Epithelial cell of proximal tubule (primary cell): ENCODE results near the gene MS4A2. TPM values are rescaled to one million over a fixed set of nuclear protein-coding genes. Genes with fewer than 3 reads are reported as not detected.

Source experiments
- DNase-seq: peaks from one replicate; pipeline ENCODE4 v3.0.0-alpha.2; 2011; ENCODE audit warnings: low read depth
- H3K4me3 ChIP-seq: 2 replicates; pipeline ENCODE4 v1.5.1; 2011; ENCODE audit warnings: low read depth, mild to moderate bottlenecking, low read length
- total RNA-seq: library from RNA; depleted of rRNA; stranded (reverse); fragments of >200 nt; gene quantifications from 2 replicates; pipeline ENCODE4 v1.2.3, GENCODE V29; 2015
- TF ChIP-seq, protein P1 (sequence below): conservative IDR thresholded peaks from 2 replicates; pipeline ENCODE4 v1.5.1; 2012; ENCODE audit warnings: low read depth, mild to moderate bottlenecking, low read length

MS4A2 gene
- total RNA-seq, 1 donor from 2014 or later, result not detected

DNA sequence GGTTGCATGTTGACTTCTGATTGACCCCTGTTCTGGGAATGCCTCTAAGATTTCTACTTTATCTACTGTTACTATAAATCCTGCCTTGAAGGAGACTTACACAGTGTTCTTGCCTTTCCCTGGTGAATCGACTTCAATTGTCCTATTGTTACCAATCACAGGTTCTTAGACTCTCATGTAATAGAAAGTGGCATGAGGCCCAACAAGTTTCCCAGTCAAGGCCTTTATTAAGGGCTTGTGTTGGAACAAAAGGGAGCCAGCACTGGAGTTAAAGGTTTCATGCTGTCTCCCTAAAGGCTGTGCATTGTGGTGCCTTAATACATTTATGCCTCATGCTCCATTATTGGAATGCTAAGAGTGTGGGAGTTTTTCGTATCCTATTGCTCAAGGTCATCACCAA is 23.3 kb downstream of the MS4A2 start:
- TF ChIP-seq, protein P1, sequence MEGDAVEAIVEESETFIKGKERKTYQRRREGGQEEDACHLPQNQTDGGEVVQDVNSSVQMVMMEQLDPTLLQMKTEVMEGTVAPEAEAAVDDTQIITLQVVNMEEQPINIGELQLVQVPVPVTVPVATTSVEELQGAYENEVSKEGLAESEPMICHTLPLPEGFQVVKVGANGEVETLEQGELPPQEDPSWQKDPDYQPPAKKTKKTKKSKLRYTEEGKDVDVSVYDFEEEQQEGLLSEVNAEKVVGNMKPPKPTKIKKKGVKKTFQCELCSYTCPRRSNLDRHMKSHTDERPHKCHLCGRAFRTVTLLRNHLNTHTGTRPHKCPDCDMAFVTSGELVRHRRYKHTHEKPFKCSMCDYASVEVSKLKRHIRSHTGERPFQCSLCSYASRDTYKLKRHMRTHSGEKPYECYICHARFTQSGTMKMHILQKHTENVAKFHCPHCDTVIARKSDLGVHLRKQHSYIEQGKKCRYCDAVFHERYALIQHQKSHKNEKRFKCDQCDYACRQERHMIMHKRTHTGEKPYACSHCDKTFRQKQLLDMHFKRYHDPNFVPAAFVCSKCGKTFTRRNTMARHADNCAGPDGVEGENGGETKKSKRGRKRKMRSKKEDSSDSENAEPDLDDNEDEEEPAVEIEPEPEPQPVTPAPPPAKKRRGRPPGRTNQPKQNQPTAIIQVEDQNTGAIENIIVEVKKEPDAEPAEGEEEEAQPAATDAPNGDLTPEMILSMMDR, result no peak
- H3K4me3 ChIP-seq, result no peak overlapping the region
- no peak for DNase-seq

DNA sequence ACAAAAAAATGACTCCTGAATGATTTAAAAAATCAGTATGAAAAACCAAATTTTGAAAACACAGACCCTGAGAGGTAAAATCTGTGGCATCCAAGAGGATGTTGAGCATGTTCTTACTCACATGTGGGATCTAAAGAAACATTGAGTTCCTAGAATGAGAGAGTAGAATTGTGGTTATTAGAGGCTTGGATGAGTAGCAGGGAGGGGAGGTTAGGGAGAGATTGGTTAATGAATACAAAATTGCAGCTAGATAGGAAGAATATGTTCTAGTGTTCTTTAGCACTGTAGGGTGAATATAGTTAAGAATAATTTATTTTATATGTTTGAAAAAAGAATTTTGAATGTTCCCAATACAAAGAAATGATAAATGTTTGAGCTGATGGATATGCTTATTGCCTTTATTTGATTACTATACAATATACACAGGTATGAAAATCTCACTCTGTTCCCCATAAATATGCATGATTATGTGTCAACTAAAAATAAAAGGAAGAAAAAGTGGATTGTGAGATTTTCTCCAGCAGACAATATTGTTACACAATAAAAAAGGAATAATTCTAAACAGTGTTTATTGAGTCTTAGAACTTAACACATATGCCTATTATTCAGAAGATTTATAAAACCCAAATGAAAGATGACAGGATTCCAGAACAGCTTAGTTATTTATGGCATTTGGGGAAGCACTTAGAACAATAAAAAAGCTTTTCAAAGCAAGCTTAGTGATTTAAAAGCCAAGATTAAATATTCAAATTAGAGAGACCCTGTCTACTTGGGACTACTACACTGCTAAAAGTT is 28.7 kb downstream of the MS4A2 start:
- TF ChIP-seq, protein P1, result no peak
- DNase-seq, result no peak
- no peak overlapping the region for H3K4me3 ChIP-seq

DNA sequence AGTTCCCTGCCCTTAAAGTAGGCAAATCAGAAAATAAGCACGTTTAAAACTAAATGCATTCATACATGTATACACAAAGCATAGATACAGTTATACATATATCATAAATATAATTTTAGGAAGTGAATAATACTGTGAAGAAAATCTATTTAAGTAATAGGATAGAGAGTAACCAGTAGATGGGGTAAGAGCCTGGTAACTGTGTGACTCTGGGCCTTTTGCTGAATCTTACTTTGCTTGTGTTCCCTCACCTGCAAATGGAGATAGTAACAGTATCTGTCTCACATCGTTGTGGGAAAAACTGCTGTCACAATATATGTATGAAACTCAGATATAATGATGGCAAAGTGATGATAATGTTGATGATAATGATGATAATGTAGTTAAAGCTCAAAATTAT is 29.9 kb downstream of the MS4A2 start:
- DNase-seq, result no peak

DNA sequence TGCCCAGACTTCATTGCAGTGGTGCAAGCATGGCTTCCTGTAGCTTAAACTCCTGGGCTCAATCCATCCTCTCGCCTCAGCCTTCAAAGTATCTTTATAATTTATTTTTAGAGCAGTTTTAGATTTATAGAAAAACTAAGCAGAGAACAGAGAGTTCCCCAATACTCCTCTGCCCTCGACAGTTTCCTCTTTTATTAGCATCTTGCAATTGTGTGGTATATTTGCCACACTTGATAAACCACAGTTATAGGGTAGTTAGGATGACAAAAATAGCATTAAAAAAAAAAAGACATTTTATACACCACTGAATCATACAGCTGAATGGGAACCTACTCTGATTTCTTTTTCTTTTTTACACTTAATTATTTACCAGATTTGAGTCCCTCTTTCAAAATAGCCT is 31.2 kb downstream of the MS4A2 start:
- DNase-seq, result no peak
- TF ChIP-seq, protein P1, result no peak
- H3K4me3 ChIP-seq, result no peak overlapping the region

More for the DNA sequence above, 29.9 kb downstream of the MS4A2 start:
- H3K4me3 ChIP-seq, result no peak overlapping the region
- TF ChIP-seq, protein P1, result peak; percentile 48

DNA sequence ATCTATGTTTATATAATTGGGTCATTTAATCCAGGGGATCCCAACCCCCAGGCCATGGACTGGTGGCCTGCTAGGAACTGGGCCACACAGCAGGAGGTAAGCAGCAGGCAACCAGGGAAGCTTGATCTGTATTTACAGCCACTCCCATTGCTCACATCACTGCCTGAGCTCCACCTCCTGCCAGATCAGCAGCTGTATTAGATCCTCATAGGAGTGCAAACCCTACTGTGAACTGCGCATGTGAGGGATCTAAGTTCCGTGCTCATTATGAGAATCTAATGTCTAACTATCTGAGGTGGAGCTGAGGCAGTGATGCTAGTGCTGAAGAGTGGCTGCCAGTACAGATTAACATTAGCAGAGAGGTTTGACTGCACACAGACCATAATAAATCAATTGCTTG is 32.8 kb downstream of the MS4A2 start:
- DNase-seq, result no peak
- no peak overlapping the region for H3K4me3 ChIP-seq
- TF ChIP-seq, protein P1, result no peak

DNA sequence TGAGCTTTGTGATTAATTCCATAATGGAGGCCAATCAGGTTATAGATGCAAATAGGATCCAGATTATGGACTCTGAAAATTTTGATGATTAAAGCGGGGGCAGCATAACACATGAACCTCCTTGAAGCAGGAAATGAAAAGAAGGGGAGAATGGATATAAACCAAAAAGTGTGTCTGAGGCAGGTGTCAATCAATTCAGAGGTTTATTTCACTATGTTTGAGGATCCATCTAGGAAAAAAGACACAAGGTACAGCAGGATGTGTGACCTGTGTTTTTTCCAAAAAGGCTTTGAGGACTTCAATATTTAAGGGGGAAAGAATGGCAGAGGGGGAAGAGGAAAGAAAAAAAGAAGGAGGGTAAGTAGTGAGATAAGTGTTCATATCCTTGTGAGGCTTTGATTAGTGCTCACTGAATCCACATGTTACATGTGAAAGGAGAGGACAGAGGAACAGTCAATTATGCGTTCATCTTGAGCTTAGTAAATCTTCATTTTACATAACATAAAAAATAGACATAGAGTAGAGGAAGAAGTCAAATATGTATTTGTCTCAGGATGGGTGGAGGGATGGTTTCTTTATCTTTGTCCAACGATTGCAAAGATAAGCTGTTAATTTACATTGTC is 34.1 kb downstream of the MS4A2 start:
- H3K4me3 ChIP-seq, result no peak overlapping the region
- TF ChIP-seq, protein P1, result no peak
- no peak for DNase-seq
